Stimulated activated CD4-positive, alpha-beta T cell treated with anti-CD3 and anti-CD28 coated beads, Interleukin-2, amount 100 ng/mL, for 24 hours (primary cell): ENCODE measurements around the gene FAM3B.
A peak's percentile ranks its signal among the peaks of the same experiment; 100 is the strongest.
"Not testable (repeated sequence)": the region's sequence is repeated elsewhere in the genome, so short reads cannot be mapped to it uniquely, and the experiment has no call there.

Experiments
- DNase-seq, 2 donors: peaks; one replicate each; pipeline ENCODE4 v3.0.0-alpha.2; 2020

The FAM3B gene

DNA sequence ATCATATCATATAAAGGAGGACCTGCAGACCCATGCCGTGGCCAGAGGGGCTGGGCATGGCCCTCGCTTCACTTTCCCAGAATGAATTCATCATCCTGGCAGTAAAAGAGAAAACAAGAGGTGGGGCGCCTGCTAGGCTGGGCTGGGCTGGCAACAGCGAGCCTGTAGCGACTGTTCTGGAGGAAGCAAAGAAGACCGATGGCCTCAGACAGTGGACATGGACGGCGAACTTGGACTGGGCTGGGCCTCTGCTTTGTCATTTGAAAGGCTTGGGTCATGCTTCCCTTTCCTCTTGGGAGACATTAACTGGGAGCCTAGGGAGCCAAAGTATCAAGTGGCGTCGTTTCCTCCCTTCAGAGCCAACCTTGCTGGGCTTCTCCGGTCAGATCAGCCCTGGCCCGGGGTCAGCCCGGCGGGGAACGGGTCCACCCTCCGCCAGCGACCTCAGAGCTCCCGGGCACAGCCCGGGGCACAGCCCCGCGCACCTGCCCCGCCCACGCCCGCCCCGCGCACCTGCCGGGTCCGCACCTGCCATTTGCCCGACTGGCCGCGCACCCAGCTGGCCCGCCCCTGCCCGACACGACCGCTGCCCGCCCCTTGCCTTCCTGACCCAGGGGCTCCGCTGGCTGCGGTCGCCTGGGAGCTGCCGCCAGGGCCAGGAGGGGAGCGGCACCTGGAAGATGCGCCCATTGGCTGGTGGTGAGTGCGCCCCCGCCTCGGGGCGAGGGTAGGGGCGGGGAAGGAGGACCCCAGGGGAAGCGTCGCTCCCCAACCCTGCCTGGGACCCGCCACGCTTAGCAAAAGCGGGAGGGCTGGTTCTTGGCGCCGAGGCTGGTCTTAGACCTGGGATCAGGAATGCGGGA, at the start of gene FAM3B:
Gene FAM3B, plus strand, starts transcription at position 602 of the 863 bp plus-strand sequence. Its CDS starts 79 bp downstream, at position 681.
- DNase-seq = no peak

- no peak for DNase-seq
These were observed 49.3 kb upstream of the FAM3B start for GRCh38 chr21:41267346-41267745.

- no peak for DNase-seq
These were observed 47.1 kb upstream of the FAM3B start for GRCh38 chr21:41269535-41269934.

DNA sequence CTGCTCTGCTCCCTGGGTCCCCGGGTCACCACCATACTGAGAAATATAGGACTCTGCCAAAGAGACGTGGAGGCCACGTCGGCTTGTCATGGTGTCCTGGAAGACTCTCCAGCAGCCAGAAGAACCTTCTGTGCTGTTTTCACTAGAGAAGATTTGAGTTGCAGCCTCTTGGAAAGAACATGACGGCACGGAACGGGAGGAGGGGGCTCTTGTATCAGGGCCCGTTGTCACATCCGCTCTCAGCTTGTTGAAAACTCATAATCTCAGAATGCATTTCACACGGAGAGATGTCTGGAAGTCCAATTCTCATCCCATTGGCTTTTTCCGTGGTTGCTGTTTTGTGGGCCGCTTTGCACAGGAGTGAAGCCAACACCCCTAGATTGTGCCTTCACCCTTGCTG, 39.4 kb upstream of the FAM3B start:
- DNase-seq = no peak

DNA sequence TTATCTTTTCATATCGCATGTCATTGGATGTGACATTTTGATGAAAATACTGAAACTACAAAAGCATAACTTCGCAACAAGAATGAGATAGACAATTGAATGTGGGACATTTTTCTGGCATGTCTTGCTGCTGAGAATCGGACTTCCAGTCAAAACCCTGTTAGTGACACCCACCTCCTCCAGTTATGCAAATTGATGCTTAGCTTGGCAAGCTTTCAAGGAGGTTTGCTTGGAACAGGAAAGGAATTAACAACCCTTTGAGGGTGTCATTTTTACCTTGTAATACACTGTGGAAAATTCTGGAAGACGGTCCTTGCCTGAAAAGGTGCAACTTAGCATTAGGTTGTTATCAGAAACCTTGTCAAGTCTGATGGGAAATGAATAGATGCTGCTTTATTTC, 38.8 kb upstream of the FAM3B start:
- no peak for DNase-seq

DNA sequence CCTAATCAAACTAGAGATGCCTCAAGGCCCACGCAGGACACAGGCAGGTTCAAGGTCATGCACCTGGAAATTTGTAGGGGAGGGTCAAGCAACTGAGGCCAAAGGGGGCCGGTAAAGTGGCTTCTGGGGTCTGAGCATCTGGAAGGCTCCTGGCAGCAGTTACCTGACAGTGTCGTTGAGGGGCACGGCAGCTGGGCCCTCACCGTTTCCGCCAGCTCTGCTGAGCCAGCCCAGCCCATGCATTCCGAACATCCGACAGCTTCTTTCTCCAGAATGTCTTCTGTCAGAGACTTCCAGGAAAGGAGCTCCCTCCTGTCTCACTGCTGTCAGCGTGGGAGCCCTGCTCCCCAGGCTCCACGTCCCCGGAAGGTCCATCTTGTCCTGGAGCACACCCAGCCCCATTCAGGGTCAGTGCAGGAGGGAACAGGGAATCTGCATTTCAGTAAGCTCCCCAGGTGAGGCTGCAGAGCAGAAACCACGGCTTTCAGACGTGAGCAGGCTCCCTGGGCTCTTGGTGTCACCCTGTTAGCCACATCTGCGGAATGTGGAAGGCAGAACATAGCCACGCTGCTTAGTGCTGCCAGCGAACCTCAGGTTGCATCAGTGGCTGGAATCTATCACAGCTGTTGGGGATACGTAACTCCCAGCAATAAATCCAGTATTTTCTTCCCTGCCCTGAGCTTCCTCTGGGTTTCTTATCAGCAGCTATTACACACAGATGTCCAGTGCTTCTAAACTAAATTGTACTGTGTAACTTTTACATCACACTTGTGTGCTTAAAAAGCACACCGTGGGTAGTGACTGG, 36.3 kb upstream of the FAM3B start:
- no peak for DNase-seq

GRCh38 chr21:41282412-41282811, 34.2 kb upstream of the FAM3B start:
- no peak for DNase-seq

GRCh38 chr21:41283211-41283818, 33.3 kb upstream of the FAM3B start:
- peak; percentile 15 to 41 for DNase-seq

GRCh38 chr21:41289431-41289830, 27.2 kb upstream of the FAM3B start:
- no peak for DNase-seq

DNA sequence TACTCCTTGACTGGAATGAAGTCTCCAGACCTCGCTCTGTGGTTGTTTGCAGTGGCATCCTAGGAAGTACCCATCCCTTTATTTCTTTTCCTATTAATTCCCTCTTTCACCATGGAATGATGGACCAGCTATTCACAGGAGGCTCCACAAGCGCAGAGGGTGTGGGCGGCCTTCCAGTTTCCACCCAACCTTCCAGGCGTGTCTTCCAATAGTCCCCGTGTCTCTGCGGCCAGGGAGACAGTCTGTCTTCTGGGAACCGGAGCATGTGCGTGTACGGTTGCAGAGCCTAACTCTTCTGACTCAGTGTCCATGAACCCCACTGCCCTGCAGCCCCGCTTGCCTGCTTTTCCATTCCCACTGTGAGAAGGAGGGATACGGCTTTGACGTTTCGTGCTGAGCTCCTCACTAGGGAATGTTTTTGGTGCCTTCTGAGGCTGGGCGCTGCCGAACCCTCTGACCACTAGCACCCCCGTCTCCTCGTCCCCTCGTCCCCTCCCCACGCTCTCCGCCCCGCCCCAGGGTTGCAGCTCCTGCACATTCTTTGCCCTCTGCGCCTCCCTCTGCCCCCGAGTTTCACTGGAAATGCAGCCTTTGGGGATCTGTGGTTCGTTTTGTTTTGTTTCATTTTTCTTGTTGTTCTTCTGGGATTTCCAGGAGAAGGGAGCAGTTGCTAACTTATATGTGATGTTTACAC, 26.3 kb upstream of the FAM3B start:
- DNase-seq = no peak

DNA sequence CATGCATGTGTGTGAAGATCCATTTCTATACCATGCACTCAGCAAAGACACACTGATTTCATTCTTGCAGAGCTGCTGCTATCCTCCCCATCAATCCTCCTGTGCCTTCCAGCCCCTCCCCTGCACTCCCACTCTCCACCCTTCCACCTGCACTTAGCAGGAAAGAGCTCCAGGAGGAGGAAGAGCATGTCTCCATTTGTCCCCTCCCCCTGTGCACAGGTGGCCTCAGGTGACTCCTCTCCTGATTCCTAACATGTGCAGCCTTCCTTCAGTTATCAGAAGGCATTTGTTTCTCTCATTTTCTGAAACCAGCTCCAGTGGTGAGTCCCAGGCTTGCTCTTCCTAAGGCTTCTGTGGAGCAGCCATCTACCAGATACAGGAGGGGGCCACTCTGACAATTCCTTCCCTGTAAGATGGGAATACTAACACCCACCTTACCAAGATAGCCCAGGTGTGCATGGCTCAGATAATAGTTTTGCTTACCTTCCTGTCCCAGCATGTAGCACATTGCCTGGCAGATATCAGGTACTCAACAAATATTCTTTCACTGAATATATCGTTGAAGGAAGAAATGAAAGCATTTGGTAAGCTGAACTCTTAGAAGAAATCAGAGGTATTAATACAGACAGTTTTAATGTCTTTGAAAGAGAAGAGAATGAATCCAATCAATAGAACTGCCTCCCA, 21.9 kb upstream of the FAM3B start:
- DNase-seq = no peak

- DNase-seq = no peak
These were observed 20.8 kb upstream of the FAM3B start for GRCh38 chr21:41295721-41296254.

DNA sequence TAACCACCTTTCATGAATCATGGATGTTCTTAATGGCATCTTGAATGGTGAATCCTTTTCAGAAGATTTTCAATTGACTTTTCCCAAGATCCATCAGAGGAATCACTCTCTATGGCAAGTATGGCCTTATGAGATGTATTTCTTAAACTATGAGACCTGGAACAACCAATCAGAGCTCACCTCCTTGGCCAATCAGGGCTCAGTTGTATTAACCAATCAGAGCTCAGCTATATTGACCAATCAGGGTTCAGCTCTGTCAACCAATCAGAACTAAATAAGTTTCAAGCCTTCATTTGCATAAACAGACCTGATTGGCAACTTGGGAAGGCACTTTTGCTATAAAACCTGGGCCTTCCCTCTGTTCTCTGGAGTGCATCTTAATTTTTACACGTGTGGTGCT, 13.6 kb upstream of the FAM3B start:
- no peak for DNase-seq

DNA sequence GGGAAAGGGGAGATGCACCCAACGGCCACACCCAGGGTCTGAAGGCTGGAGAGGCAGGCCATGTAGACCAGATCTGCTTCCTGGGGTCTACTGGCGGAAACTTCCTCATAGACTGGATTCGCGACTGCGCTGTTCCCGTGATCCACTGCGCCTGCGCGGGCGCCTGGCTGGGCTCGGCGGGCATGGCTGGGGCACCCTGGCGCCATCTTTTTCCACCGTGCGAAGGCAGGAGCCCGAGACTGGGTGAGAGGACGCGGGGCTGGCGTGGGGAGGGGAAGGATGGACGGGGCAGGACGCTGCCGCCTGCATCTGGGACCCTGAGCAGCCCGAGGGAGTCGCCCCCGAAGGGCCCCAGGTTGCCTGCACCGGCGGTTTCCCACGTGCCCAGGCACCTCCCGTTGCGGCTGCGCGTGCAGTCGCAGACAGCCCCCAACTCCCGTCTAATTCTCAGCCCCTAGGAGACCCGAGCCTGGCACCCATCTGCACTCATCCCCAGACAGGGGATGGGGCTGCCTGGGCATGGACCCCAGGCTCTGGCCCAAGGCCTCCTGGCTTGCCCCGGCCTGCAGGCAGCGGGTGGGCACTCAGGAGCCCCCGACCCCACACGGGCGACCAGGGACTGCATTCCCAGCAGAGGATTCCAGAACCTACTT, 12.4 kb upstream of the FAM3B start:
- no peak for DNase-seq

DNA sequence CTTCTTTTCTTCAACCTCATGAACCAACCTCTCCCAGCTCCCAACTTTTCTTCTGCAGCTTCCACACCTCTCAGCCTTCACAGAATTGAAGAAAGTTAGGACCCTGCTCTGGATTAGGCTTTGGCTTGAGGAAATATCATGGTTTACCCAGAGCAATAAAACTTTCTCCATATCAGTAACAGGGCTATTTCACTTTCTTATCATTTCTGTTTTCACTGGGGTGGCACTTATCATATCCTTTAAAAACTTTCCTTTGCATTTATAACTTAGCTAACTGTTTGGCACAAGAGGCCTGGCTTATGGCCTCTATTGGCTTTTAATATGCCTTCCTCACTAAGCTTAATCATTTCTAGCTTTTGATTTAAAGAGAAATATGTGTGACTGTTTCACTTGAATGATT, 9.4 kb upstream of the FAM3B start:
- DNase-seq = no peak

- not testable (repeated sequence) for DNase-seq
These were observed 3.1 kb upstream of the FAM3B start for GRCh38 chr21:41313285-41314164.

DNA sequence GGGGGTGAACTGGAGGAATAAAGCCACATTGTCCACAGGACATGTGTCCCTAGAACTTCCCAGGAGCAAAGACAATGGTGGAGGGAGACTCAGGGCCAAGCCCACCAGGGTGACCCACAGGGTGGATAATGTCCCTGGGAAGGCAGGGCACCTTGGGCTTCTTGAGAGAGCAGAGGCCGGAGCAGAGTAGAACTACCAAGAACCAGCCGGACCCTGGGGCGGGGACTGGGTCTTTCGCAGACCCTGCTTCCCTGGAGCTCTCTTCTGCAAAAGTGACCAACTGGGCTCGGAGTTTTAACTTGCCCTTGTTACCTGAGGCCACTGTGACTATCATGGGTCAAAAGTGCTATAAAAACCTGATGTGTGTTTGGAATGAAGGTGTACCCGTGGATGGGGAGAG, 875 bp upstream of the FAM3B start:
- DNase-seq = no peak

GRCh38 chr21:41317063-41317392, 427 bp downstream of the FAM3B start:
- no peak for DNase-seq

- DNase-seq = no peak
These were observed 857 bp downstream of the FAM3B start for GRCh38 chr21:41317458-41317857.

DNA sequence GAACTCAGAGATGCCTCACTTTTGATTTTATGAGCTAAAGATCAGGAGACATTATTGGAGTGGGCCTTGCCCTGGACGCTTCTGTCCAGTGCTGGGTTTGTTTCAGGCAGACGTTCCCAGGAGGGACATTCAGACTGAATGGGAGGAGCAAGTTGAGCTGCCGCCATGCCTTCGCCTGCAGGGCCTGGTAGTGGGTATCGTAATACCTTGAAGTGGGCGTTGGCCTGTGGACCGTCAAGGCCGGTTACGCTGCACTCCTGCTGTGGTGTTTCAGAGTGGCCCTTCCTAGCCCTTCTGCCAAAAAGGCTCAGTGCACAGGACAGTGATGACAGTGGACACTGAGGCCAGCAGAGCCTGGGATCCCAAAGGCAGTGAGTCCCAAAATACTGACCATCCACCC, 1.6 kb downstream of the FAM3B start:
- no peak for DNase-seq

DNA sequence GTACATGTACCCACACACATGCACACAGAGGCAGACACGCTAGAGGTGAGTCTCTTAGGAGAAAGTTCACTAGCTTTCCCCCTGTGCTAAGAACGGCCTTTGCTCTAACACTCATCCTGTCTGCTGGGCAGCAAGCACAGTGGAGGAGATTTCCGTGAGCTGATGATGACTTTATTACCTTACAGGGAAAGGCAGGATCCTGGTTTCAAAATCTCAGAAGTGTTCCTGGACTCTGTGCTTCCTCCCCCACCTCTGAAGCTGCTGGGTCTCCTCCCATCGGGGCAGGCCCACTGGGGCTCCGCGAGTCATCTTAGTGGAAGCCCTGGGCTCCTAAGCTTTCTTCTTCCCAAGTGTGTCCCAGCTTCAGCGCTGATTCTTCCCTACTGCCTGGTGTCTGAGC, 2.7 kb downstream of the FAM3B start:
- no peak for DNase-seq
